Activated naive CD4-positive, alpha-beta T cell treated with anti-CD3 and anti-CD28 coated beads, Interleukin-2, amount 50 U/mL, for 16 hours (primary cell): ENCODE measurements around the gene FHIT.

Source experiments
- DNase-seq: peaks from one replicate; pipeline ENCODE4 v3.0.0-alpha.2; 2020

The FHIT gene

GRCh38 chr3:59759298-59760031 is 1491.8 kb downstream of the FHIT start:
- peak; percentile 23 for DNase-seq

GRCh38 chr3:59758672-59759071 is 1492.6 kb downstream of the FHIT start:
- DNase-seq, result no peak

GRCh38 chr3:59756934-59757333 is 1494.3 kb downstream of the FHIT start:
- DNase-seq, result no peak

GRCh38 chr3:59754456-59755129 is 1496.7 kb downstream of the FHIT start:
- no peak for DNase-seq

- DNase-seq, result no peak
Measured at GRCh38 chr3:59753808-59754450, 1497.3 kb downstream of the FHIT start.

GRCh38 chr3:59752925-59753324 is 1498.3 kb downstream of the FHIT start:
- DNase-seq, result no peak

- no peak for DNase-seq
Measured at GRCh38 chr3:59751606-59752005, 1499.6 kb downstream of the FHIT start.

- no peak for DNase-seq
Measured at GRCh38 chr3:59750391-59750790, 1500.9 kb downstream of the FHIT start.

GRCh38 chr3:59749291-59749690 is 1502.0 kb downstream of the FHIT start:
- no peak for DNase-seq

GRCh38 chr3:59746585-59746984 is 1504.7 kb downstream of the FHIT start:
- DNase-seq, result no peak

GRCh38 chr3:59737241-59737640 is 1514.0 kb downstream of the FHIT start:
- no peak for DNase-seq

- DNase-seq, result no peak
Measured at GRCh38 chr3:59734061-59734460, 1517.2 kb downstream of the FHIT start.

- no peak for DNase-seq
Measured at GRCh38 chr3:59733041-59733809, 1518.0 kb downstream of the FHIT start.

GRCh38 chr3:59731943-59732342 is 1519.3 kb downstream of the FHIT start:
- DNase-seq, result no peak

GRCh38 chr3:59730591-59730990 is 1520.7 kb downstream of the FHIT start:
- DNase-seq, result no peak

- DNase-seq, result no peak
Measured at GRCh38 chr3:59728587-59728908, 1522.7 kb downstream of the FHIT start.

- DNase-seq, result no peak
Measured at GRCh38 chr3:59727902-59728586, 1523.2 kb downstream of the FHIT start.

- no peak for DNase-seq
Measured at GRCh38 chr3:59726279-59726678, 1525.0 kb downstream of the FHIT start.

- DNase-seq, result no peak
Measured at GRCh38 chr3:59717679-59718205, 1533.5 kb downstream of the FHIT start.

GRCh38 chr3:59714066-59714465 is 1537.2 kb downstream of the FHIT start:
- DNase-seq, result no peak

- no peak for DNase-seq
Measured at GRCh38 chr3:59710554-59710953, 1540.7 kb downstream of the FHIT start.

GRCh38 chr3:59709702-59710553 is 1541.3 kb downstream of the FHIT start:
- no peak for DNase-seq
